Spleen (tissue), 11 donors: ENCODE data around the gene EYA2. TPM values are rescaled to one million over a fixed set of nuclear protein-coding genes. Genes with fewer than 3 reads are reported as not detected.

Experiments used
- DNase-seq: peaks from one replicate; pipeline ENCODE4 v3.0.0-alpha.2; 2020
- H3K27ac ChIP-seq, 8 donors: fragments of 200-600 bp; sonication (generic) in 7 of 8; 1 replicate in 4 of 8; 2 replicates in 4 of 8; pipeline versions ENCODE4 v1.5.0 to v1.8.0; 2016 to 2021; ENCODE audit warnings: inconsistent platforms in 4 of 8, mild to moderate bottlenecking in 4 of 8, moderate library complexity in 1 of 8
- H3K27me3 ChIP-seq, 7 donors: fragments of 200-600 bp; sonication (generic) in 6 of 7; replicated peaks in 1 of 7; 1 replicate in 4 of 7; 2 replicates in 3 of 7; pipeline versions ENCODE4 v1.5.0 to v1.8.0; 2016 to 2021; ENCODE audit warnings: inconsistent platforms in 3 of 7, mild to moderate bottlenecking in 1 of 7
- H3K36me3 ChIP-seq, 6 donors: fragments of 200-600 bp; sonication (generic) in 5 of 6; 1 replicate in 4 of 6; 2 replicates in 2 of 6; pipeline versions ENCODE4 v1.5.0 to v1.8.0; 2016 to 2021; ENCODE audit warnings: inconsistent platforms in 2 of 6
- H3K4me1 ChIP-seq, 6 donors: fragments of 200-600 bp; sonication (generic) in 5 of 6; 1 replicate in 3 of 6; 2 replicates in 3 of 6; pipeline versions ENCODE4 v1.5.0 to v1.8.0; 2016 to 2021; ENCODE audit warnings: inconsistent platforms in 3 of 6
- H3K4me3 ChIP-seq, 8 donors: fragments of 200-600 bp; sonication (generic) in 7 of 8; 1 replicate in 4 of 8; 2 replicates in 4 of 8; pipeline versions ENCODE4 v1.5.0 to v1.8.0; 2016 to 2021; ENCODE audit warnings: inconsistent platforms in 4 of 8, mild to moderate bottlenecking in 4 of 8, moderate library complexity in 2 of 8
- H3K9me3 ChIP-seq, 8 donors: fragments of 200-600 bp; sonication (generic) in 7 of 8; 1 replicate in 4 of 8; 2 replicates in 4 of 8; pipeline versions ENCODE4 v1.5.0 to v1.8.0; 2016 to 2021; ENCODE audit warnings: inconsistent platforms in 4 of 8
- CTCF ChIP-seq, 11 experiments: fragments of 200-600 bp in 7 of 11; fragments of 450-650 bp in 4 of 11; sonication (generic) in 4 of 11; IDR thresholded peaks in 8 of 11; conservative IDR thresholded peaks in 3 of 11; 1 replicate in 7 of 11; 2 replicates in 4 of 11; pipeline versions ENCODE4 v1.4.0 to v1.8.0; 2016 to 2021; ENCODE audit warnings: antibody characterized with exemption in 11 of 11, inconsistent platforms in 4 of 11, mild to moderate bottlenecking in 1 of 11
- POLR2A ChIP-seq, 3 donors: fragments of 450-650 bp; IDR thresholded peaks; one replicate each; pipeline ENCODE4 v1.5.1; 2017; ENCODE audit warnings: antibody characterized with exemption in 3 of 3, mild to moderate bottlenecking in 1 of 3
- POLR2AphosphoS5 ChIP-seq, 3 donors: sonication (generic); formaldehyde crosslinking; IDR thresholded peaks; one replicate each; pipeline ENCODE4 v1.5.1; 2017; ENCODE audit warnings: antibody characterized with exemption in 3 of 3
- WGBS, 5 donors: extraction: QIAGEN DNeasy Blood & Tissue Kit in 3 of 5; methylation state at CpG; one replicate each; pipeline versions ENCODE4 v1.1.5 to v1.1.7; 2013 to 2018; 5-methylcytosine and 5-hydroxymethylcytosine counted together
- intact Hi-C: fragments of 100-400 bp; cut with DNase I; formaldehyde crosslinking; loops from one replicate; pipeline ENCODE4 v1.15.0; 2023; ENCODE audit warnings: low total_unique reads
- polyA plus RNA-seq, 3 donors: library from polyadenylated mRNA; stranded (reverse); fragments of 200-250 nt; gene quantifications; one replicate each; pipeline ENCODE4 v1.2.1, GENCODE V29; 2013
- total RNA-seq, 7 donors: library from RNA; depleted of rRNA in 3 of 7; stranded (reverse); fragments of >200 nt in 3 of 7; fragmentation: NEBNext Ultra II Directional in 4 of 7; extraction: Animal tissue kit (Norgen Biotek cat#: 25700) in 4 of 7; gene quantifications; one replicate each; pipeline versions ENCODE4 v1.1.0 to v1.2.1, GENCODE V29; 2016 to 2021
- donor health status: healthy with polysubstance abuse.
- donor health status: DM: no; HTN: no; CAD: no; lungs with moderate emphysema.
- donor health status: DM: no; HTN: no; CAD: no.
- donor health status: Bipolar disorder and iron deficiency.
- donor health status: healthy.
- donor health status: DM: no; HTN: no; CAD: no.
- donor health status: DM: yes; HTN: yes; CAD: no.

Gene EYA2
- total and polyA plus RNA-seq, 10 donors = 0.26 to 0.76 (median 0.51) TPM; not detected in 1

- Histone ChIP-seq H3K27me3 (peaks cover 0 to 21% (median 0%) of the 10 kb centered on the region in 7 donors), H3K27ac (no peak overlapping the region), H3K9me3 (no peaks in the 10 kb centered on the region), H3K36me3 (no peaks in the 10 kb centered on the region), H3K4me1 (no peaks in the 10 kb centered on the region), H3K4me3 (no peak overlapping the region)
- WGBS, 5 donors = 64 to 86% (median 77%) methylated on average over 5 to 10 of the region's 10 CpGs
- no peak for DNase-seq
- TF ChIP-seq POLR2A (IDR thresholded peaks at IDR 0.05) (no peak), CTCF (IDR thresholded peaks at IDR 0.05 in 8 of 11, conservative IDR thresholded peaks at IDR 0.05 in 3 of 11) (no peak), POLR2AphosphoS5 (IDR thresholded peaks at IDR 0.05) (no peak)
- intact Hi-C loops = no loop called here
These were observed 46.0 kb downstream of the EYA2 start for GRCh38 chr20:46940616-46941015.

GRCh38 chr20:46941404-46941803 lies 46.8 kb downstream of the EYA2 start:
- no peaks in the 10 kb centered on the region for H3K36me3 ChIP-seq
- DNase-seq = no peak
- peaks cover 0 to 15% (median 0%) of the 10 kb centered on the region in 7 donors for H3K27me3 ChIP-seq
- no peak overlapping the region for H3K4me3 ChIP-seq
- no peaks in the 10 kb centered on the region for H3K9me3 ChIP-seq
- WGBS, 5 donors = 76 to 95% (median 89%) methylated on average over 2 of the region's 2 CpGs
- intact Hi-C loops = no loop called here
- no peaks in the 10 kb centered on the region for H3K4me1 ChIP-seq
- TF ChIP-seq POLR2A (IDR thresholded peaks at IDR 0.05) = no peak
- TF ChIP-seq CTCF (IDR thresholded peaks at IDR 0.05 in 8 of 11, conservative IDR thresholded peaks at IDR 0.05 in 3 of 11) = no peak
- no peak for TF ChIP-seq POLR2AphosphoS5 (IDR thresholded peaks at IDR 0.05)
- no peak overlapping the region for H3K27ac ChIP-seq

GRCh38 chr20:46943861-46944591 lies 49.4 kb downstream of the EYA2 start:
- DNase-seq = no peak
- WGBS, 5 donors = 82 to 89% (median 86%) methylated on average over 11 of the region's 11 CpGs
- Histone ChIP-seq H3K4me3 (no peak overlapping the region), H3K36me3 (no peaks in the 10 kb centered on the region), H3K9me3 (no peaks in the 10 kb centered on the region), H3K27ac (no peak overlapping the region), H3K27me3 (peaks cover 0 to 12% (median 0%) of the 10 kb centered on the region in 7 donors), H3K4me1 (no peaks in the 10 kb centered on the region)
- intact Hi-C loops = no loop called here
- no peak for TF ChIP-seq POLR2A (IDR thresholded peaks at IDR 0.05)
- no peak for TF ChIP-seq CTCF (IDR thresholded peaks at IDR 0.05 in 8 of 11, conservative IDR thresholded peaks at IDR 0.05 in 3 of 11)
- no peak for TF ChIP-seq POLR2AphosphoS5 (IDR thresholded peaks at IDR 0.05)

GRCh38 chr20:46945465-46945864 lies 50.8 kb downstream of the EYA2 start:
- no peak for TF ChIP-seq POLR2AphosphoS5 (IDR thresholded peaks at IDR 0.05)
- no peak for TF ChIP-seq CTCF (IDR thresholded peaks at IDR 0.05 in 8 of 11, conservative IDR thresholded peaks at IDR 0.05 in 3 of 11)
- TF ChIP-seq POLR2A (IDR thresholded peaks at IDR 0.05) = no peak
- Histone ChIP-seq H3K27me3 (peaks cover 0 to 12% (median 0%) of the 10 kb centered on the region in 7 donors), H3K9me3 (no peaks in the 10 kb centered on the region), H3K36me3 (no peaks in the 10 kb centered on the region), H3K27ac (no peak overlapping the region), H3K4me1 (no peaks in the 10 kb centered on the region), H3K4me3 (no peak overlapping the region)
- WGBS, 5 donors = 74 to 80% (median 77%) methylated on average over 9 of the region's 9 CpGs
- DNase-seq = no peak
- intact Hi-C loops = no loop called here
